GM12892 (cell line): ENCODE results near the gene SLC25A23.
A peak's percentile ranks its signal among the peaks of the same experiment; 100 is the strongest.

Source experiments
- DNase-seq: peaks from one replicate; pipeline ENCODE4 v3.0.0; 2011; ENCODE audit not compliant: insufficient read length
- FAIRE-seq: peaks from 2 replicates; lab custom pipeline; 2011; peaks lifted over from hg19 to GRCh38; lab: Jason Lieb, UNC
- POLR2A ChIP-seq: IDR thresholded peaks from 2 replicates; pipeline ENCODE4 v1.6.1; 2011; ENCODE audit warnings: low read depth, low read length, control low read depth
- POLR2AphosphoS5 ChIP-seq: IDR thresholded peaks from 2 replicates; pipeline ENCODE4 v1.6.1; 2011; ENCODE audit warnings: low read depth, low read length, control low read depth
- TAF1 ChIP-seq: IDR thresholded peaks from 2 replicates; pipeline ENCODE4 v1.6.1; 2011; ENCODE audit warnings: low read depth, mild to moderate bottlenecking, control low read depth, low read length, borderline replicate concordance

The SLC25A23 gene

GRCh38 chr19:6479836-6480398, 20.3 kb upstream of the SLC25A23 start:
- FAIRE-seq = no peak
- 0 out of 2 replicates have a peak, but pooled peaks have one; percentile 28 for TF ChIP-seq POLR2AphosphoS5
- TF ChIP-seq TAF1 = no peak
- no peak for DNase-seq

GRCh38 chr19:6478815-6479214, 19.2 kb upstream of the SLC25A23 start:
- FAIRE-seq = no peak
- TF ChIP-seq POLR2A (no peak), POLR2AphosphoS5 (no peak), TAF1 (no peak)
- no peak for DNase-seq

GRCh38 chr19:6476896-6477431, 17.4 kb upstream of the SLC25A23 start:
- TF ChIP-seq POLR2AphosphoS5 = no peak
- TF ChIP-seq TAF1 = no peak
- no peak for TF ChIP-seq POLR2A
- DNase-seq = no peak
- FAIRE-seq = no peak

DNA sequence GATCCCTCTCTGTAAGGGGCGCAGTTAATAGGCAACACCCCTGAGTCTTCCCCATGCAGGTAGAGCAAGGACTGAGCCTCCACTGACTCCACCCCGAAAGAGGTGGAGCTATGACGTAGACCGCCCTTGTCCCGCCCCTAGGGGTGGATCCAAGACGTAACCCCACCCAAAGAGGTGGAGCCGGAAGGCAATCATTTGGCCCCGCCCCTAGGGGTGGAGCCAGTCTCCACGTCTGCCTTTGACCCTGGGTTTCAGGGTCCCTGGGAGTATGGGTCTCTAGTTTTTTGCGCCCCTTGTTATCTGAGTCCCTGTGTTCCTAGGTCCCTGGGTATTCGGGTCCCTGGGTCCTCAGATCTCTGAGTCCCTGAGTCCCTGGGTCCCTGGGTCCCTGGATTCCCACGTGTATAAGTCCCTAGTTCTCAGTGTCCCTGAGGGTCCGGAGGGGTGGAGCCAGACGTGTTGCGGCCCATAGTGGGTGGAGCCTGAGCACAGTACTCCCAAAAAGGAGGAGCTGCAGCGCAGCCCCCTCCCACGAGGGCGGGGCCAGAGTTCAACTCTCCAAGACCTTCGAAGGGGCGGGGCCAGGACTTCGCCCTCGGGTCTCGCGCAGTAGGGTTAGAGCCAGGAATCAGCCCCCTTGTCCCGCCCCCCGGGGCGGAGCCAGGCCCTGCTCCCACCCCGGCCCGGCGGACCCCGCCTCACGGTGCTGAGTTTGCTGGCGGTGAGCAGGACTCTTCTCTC, 16.7 kb upstream of the SLC25A23 start:
- peak; percentile 70 for FAIRE-seq

GRCh38 chr19:6475321-6476108, 15.9 kb upstream of the SLC25A23 start:
- TF ChIP-seq POLR2A (no peak), TAF1 (no peak), POLR2AphosphoS5 (no peak)
- DNase-seq = no peak
- no peak for FAIRE-seq

More for the DNA sequence above, 16.7 kb upstream of the SLC25A23 start:
- no peak for TF ChIP-seq TAF1
- no peak for TF ChIP-seq POLR2AphosphoS5
- no peak for TF ChIP-seq POLR2A
- DNase-seq = no peak

GRCh38 chr19:6473647-6474046, 14.1 kb upstream of the SLC25A23 start:
- FAIRE-seq = no peak
- TF ChIP-seq POLR2A = no peak
- no peak for TF ChIP-seq POLR2AphosphoS5
- TF ChIP-seq TAF1 = no peak
- no peak for DNase-seq

GRCh38 chr19:6472713-6473112, 13.1 kb upstream of the SLC25A23 start:
- FAIRE-seq (no peak), DNase-seq (no peak)
- TF ChIP-seq TAF1 (no peak), POLR2A (no peak), POLR2AphosphoS5 (no peak)

DNA sequence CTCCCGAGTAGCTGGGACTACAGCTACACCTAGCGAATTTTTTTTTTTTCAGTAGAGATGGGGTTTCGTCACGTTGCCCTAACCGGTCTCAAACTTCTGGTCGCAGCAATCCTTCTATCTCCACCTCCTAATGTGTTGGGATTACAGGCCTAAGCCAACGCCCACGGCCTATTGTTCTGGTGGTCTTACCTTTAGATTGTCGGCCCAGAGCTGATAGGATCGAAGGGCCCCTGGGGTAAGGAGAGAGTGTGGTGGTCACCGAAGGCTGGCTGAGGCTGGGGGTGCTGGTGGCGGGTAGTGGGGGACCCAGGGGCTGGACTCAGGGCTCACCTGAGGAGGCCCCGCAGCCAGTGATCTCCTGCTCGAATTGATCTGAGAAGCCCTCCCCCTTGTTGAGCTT, 11.5 kb upstream of the SLC25A23 start:
- no peak for TF ChIP-seq POLR2A
- no peak for TF ChIP-seq POLR2AphosphoS5
- TF ChIP-seq TAF1 = no peak
- FAIRE-seq (no peak), DNase-seq (no peak)

DNA sequence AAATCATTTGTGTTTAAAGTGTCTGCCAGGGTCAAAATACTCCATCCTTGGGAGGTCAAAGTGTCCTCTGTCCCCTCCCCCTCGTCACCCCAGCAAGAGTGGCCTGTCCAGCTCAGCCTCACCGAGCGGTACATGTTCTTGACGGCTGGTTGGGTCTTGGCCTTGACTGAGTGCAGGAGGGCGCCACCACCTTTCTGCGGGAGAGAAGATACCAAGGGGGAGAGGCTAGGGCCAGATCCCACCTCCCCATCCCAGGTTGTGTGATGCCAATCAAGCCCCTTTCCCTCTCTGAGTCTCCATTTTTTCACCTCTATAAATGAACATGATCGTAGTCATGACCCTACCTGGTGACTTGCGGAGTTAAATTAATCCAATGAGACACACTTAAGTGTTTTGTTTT, 10.6 kb upstream of the SLC25A23 start:
- DNase-seq = no peak

DNA sequence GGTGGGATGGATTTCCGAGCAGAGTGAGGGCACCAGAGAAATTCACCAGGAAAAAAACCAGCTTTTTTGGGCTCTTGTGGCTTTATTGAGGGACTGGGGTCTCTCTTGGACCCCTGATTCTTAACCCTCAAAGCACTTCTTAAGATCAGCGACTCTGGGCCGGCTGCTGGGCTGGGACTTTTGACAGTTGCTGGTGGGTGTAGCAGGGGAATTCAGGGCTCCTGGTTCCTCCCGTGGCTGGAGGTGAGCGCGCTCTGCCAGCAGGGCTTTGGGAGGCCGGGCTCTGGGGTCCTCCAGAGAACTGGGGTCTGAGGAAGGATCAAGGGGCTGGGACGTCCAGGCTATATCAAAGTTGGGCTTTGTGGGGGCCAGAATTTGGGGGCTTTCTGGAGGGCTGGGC, 7.8 kb upstream of the SLC25A23 start:
- TF ChIP-seq POLR2A (no peak), POLR2AphosphoS5 (no peak), TAF1 (no peak)
- DNase-seq (no peak), FAIRE-seq (no peak)

More for the DNA sequence above, 10.6 kb upstream of the SLC25A23 start:
- TF ChIP-seq POLR2AphosphoS5 = no peak
- no peak for TF ChIP-seq TAF1
- no peak for TF ChIP-seq POLR2A
- no peak for FAIRE-seq
